ENCODE results near the gene CDC27.
"Not testable (repeated sequence)": the region's sequence is repeated elsewhere in the genome, so short reads cannot be mapped to it uniquely, and the experiment has no call there.

The CDC27 gene

DNA sequence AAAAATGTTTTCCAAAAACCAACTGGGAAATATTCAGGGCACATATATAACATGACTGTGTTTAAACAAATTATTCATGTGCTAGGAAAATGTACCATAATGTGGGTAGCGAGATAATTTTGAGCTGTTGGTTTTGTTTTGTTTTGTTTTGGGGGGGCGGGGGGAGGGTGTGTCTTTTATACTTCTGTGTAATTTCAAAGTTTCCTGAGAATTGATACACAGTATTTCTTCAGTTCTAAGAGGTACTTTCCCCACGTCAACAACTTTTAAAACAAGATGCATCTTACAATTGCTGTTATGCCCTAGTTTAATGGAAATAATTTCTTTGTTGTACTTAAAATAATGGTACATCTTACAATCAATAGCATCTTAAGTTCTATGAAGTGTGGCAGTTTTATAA lies 110.3 kb downstream of the CDC27 start:
- H3K27me3 ChIP-seq (ENCODE audit: insufficient read depth, insufficient read length), result no peaks in the 10 kb centered on the region
- H3K4me3 ChIP-seq (ENCODE audit: insufficient read length, low read depth), result no peak overlapping the region
- no peaks in the 10 kb centered on the region for H3K4me1 ChIP-seq (ENCODE audit: insufficient read depth, insufficient read length)
- H3K36me3 ChIP-seq (ENCODE audit: insufficient read depth, insufficient read length, low read length), result peaks cover 3% of the 10 kb centered on the region
- TF ChIP-seq SUZ12 (IDR thresholded peaks at IDR 0.05; ENCODE audit: extremely low read depth, insufficient read depth, insufficient read length), result no peak
- no peak for TF ChIP-seq ZNF274 (IDR thresholded peaks at IDR 0.05; ENCODE audit: low read depth, low read length)
- TF ChIP-seq YY1 (IDR thresholded peaks at IDR 0.05; ENCODE audit: insufficient read depth, insufficient read length), result no peak
- no peaks in the 10 kb centered on the region for H3K9me3 ChIP-seq (ENCODE audit: insufficient read depth, low read length)
- no peak overlapping the region for H3K9ac ChIP-seq (ENCODE audit: insufficient read length, low read depth)
- DNase-seq (ENCODE audit: low read depth, low spot score), result no peak

- no peak for DNase-seq (ENCODE audit: low read depth, low spot score)
Measured at GRCh38 chr17:47077576-47077975, 111.5 kb downstream of the CDC27 start.

GRCh38 chr17:47076171-47076570 lies 112.9 kb downstream of the CDC27 start:
- Histone ChIP-seq H3K36me3 (ENCODE audit: insufficient read depth, insufficient read length, low read length) (no peaks in the 10 kb centered on the region), H3K9me3 (ENCODE audit: insufficient read depth, low read length) (no peaks in the 10 kb centered on the region), H3K4me1 (ENCODE audit: insufficient read depth, insufficient read length) (peaks cover 3% of the 10 kb centered on the region), H3K9ac (ENCODE audit: insufficient read length, low read depth) (no peak overlapping the region), H3K4me3 (ENCODE audit: insufficient read length, low read depth) (no peak overlapping the region), H3K27me3 (ENCODE audit: insufficient read depth, insufficient read length) (no peaks in the 10 kb centered on the region)
- DNase-seq (ENCODE audit: low read depth, low spot score), result no peak
- TF ChIP-seq YY1 (IDR thresholded peaks at IDR 0.05; ENCODE audit: insufficient read depth, insufficient read length) (no peak), SUZ12 (IDR thresholded peaks at IDR 0.05; ENCODE audit: extremely low read depth, insufficient read depth, insufficient read length) (no peak), ZNF274 (IDR thresholded peaks at IDR 0.05; ENCODE audit: low read depth, low read length) (no peak)

More at GRCh38 chr17:47077576-47077975, 111.5 kb downstream of the CDC27 start:
- peaks cover 3% of the 10 kb centered on the region for H3K36me3 ChIP-seq (ENCODE audit: insufficient read depth, insufficient read length, low read length)
- no peak overlapping the region for H3K4me3 ChIP-seq (ENCODE audit: insufficient read length, low read depth)
- H3K4me1 ChIP-seq (ENCODE audit: insufficient read depth, insufficient read length), result peaks cover 1% of the 10 kb centered on the region
- no peaks in the 10 kb centered on the region for H3K9me3 ChIP-seq (ENCODE audit: insufficient read depth, low read length)
- TF ChIP-seq YY1 (IDR thresholded peaks at IDR 0.05; ENCODE audit: insufficient read depth, insufficient read length) (no peak), ZNF274 (IDR thresholded peaks at IDR 0.05; ENCODE audit: low read depth, low read length) (no peak), SUZ12 (IDR thresholded peaks at IDR 0.05; ENCODE audit: extremely low read depth, insufficient read depth, insufficient read length) (no peak)
- no peaks in the 10 kb centered on the region for H3K27me3 ChIP-seq (ENCODE audit: insufficient read depth, insufficient read length)
- H3K9ac ChIP-seq (ENCODE audit: insufficient read length, low read depth), result no peak overlapping the region

GRCh38 chr17:47074361-47074760 lies 114.7 kb downstream of the CDC27 start:
- H3K36me3 ChIP-seq (ENCODE audit: insufficient read depth, insufficient read length, low read length); DNase-seq (ENCODE audit: low read depth, low spot score); H3K9ac ChIP-seq (ENCODE audit: insufficient read length, low read depth); H3K27me3 ChIP-seq (ENCODE audit: insufficient read depth, insufficient read length); H3K4me1 ChIP-seq (ENCODE audit: insufficient read depth, insufficient read length); H3K4me3 ChIP-seq (ENCODE audit: insufficient read length, low read depth); H3K9me3 ChIP-seq (ENCODE audit: insufficient read depth, low read length): not testable (repeated sequence)

DNA sequence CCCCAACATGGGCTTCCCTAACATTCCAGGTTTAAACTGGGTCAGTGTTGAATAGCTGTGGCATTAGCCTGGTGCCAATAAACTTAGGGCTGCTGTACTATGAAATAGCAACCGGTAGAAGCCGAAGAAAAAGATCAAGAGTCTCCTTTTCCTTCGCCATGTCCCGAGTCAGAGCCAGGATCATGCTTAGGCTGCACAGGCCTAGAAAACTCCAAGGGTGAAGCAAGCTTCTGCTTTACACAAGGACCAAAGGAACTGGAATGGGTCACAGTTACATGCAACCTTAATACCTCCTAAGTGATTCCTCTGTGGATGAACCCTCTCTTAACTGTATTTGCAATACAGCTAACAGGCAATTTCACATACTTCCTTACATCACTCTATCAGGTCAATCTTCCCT lies 115.5 kb downstream of the CDC27 start:
- not testable (repeated sequence) for H3K27me3 ChIP-seq (ENCODE audit: insufficient read depth, insufficient read length); H3K4me1 ChIP-seq (ENCODE audit: insufficient read depth, insufficient read length); H3K36me3 ChIP-seq (ENCODE audit: insufficient read depth, insufficient read length, low read length); DNase-seq (ENCODE audit: low read depth, low spot score); H3K4me3 ChIP-seq (ENCODE audit: insufficient read length, low read depth); H3K9me3 ChIP-seq (ENCODE audit: insufficient read depth, low read length); H3K9ac ChIP-seq (ENCODE audit: insufficient read length, low read depth)

DNA sequence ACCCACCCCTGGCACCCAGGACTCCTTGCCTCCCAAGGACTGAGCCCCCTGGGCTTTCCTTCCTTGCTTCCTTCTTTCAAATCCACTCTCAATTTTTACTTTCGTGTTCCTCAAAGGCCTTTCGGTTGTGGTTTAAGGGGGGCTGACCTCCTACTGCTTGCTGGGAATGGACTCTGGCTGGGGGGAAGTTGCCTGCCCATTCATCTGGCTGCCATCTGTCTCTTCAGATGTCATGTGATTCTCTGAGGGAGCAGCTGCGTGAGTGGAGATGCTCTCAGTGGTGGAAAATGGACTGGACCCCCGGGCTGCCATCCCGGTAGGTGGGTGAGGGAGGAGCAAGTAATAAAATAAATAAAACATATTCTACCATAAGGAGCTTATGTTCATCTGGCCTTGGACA lies 116.2 kb downstream of the CDC27 start:
- Histone ChIP-seq H3K9ac (ENCODE audit: insufficient read length, low read depth) (no peak overlapping the region), H3K27me3 (ENCODE audit: insufficient read depth, insufficient read length) (no peaks in the 10 kb centered on the region), H3K4me3 (ENCODE audit: insufficient read length, low read depth) (no peak overlapping the region), H3K36me3 (ENCODE audit: insufficient read depth, insufficient read length, low read length) (no peaks in the 10 kb centered on the region), H3K9me3 (ENCODE audit: insufficient read depth, low read length) (no peaks in the 10 kb centered on the region), H3K4me1 (ENCODE audit: insufficient read depth, insufficient read length) (peaks cover 3% of the 10 kb centered on the region)
- DNase-seq (ENCODE audit: low read depth, low spot score), result no peak
- no peak for TF ChIP-seq SUZ12 (IDR thresholded peaks at IDR 0.05; ENCODE audit: extremely low read depth, insufficient read depth, insufficient read length)

DNA sequence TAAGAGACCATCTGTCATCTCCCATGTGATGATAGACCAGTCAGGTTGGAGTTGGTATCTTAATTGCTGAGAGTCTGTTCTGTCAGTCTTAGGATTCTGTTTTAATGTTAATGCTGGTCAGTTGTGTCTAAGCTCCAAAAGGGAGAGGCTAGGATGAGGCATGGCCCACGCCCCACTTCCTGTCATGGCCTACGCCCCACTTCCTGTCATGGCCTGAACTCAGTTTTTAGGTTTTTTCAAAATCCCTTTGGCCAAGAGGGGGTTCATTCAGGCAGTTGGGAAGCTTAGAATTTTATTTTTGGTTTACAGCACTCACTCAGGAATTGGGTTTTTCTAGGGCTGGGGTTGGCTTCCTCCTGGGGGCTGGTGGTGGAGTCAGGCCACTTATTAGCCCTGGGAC lies 117.9 kb downstream of the CDC27 start:
- H3K4me3 ChIP-seq (ENCODE audit: insufficient read length, low read depth); H3K4me1 ChIP-seq (ENCODE audit: insufficient read depth, insufficient read length); H3K9me3 ChIP-seq (ENCODE audit: insufficient read depth, low read length); H3K9ac ChIP-seq (ENCODE audit: insufficient read length, low read depth); DNase-seq (ENCODE audit: low read depth, low spot score); H3K27me3 ChIP-seq (ENCODE audit: insufficient read depth, insufficient read length); H3K36me3 ChIP-seq (ENCODE audit: insufficient read depth, insufficient read length, low read length): not testable (repeated sequence)

DNA sequence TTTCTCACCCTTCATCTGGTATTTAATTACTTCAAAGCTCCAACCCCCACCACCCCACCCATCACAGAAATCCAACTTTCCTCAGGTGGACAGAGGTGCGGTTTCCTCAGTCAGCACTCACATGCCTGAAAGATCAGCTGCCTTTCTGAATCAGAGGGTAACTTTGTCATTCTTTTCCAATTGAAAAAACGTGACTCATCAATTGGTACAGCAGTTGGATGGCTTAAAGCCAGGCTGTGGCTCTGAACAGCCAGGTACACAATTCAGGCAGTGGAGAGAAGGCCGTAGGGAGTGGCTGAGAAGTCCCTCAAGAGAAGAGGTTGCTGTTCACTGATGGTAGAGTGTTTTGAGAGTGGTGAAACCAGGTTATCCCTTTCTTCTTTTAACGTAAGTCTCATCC lies 118.8 kb downstream of the CDC27 start:
- not testable (repeated sequence) for H3K27me3 ChIP-seq (ENCODE audit: insufficient read depth, insufficient read length); H3K9ac ChIP-seq (ENCODE audit: insufficient read length, low read depth); H3K4me3 ChIP-seq (ENCODE audit: insufficient read length, low read depth); H3K4me1 ChIP-seq (ENCODE audit: insufficient read depth, insufficient read length); H3K9me3 ChIP-seq (ENCODE audit: insufficient read depth, low read length); DNase-seq (ENCODE audit: low read depth, low spot score); H3K36me3 ChIP-seq (ENCODE audit: insufficient read depth, insufficient read length, low read length)

Measured in NT2/D1 (cell line).